HEK293T (cell line): ENCODE results near the gene SSRP1.
"Not testable (repeated sequence)": the region's sequence is repeated elsewhere in the genome, so short reads cannot be mapped to it uniquely, and the experiment has no call there.

Source experiments
- CTCF ChIA-PET: fragments of 350-600 bp; formaldehyde crosslinking; extraction: SDS; loops from one replicate; lab custom pipeline; 2021; ENCODE audit warnings: antibody characterized with exemption, inconsistent platforms; lab: Yijun Ruan, JAX
- POLR2A ChIA-PET: fragments of 350-600 bp; formaldehyde crosslinking; extraction: SDS; loops from one replicate; lab custom pipeline; 2020; ENCODE audit warnings: antibody characterized with exemption, inconsistent platforms; lab: Yijun Ruan, JAX
- DNase-seq: peaks from one replicate; pipeline ENCODE4 v3.0.0; 2012; ENCODE audit warnings: mixed read lengths; ENCODE audit errors: extremely low spot score
- ARNT ChIP-seq: fragments of 450-650 bp; IDR thresholded peaks from 2 replicates; pipeline ENCODE4 v1.6.1; 2017; ENCODE audit warnings: mild to moderate bottlenecking
- BHLHE40 ChIP-seq: fragments of 450-650 bp; IDR thresholded peaks from 2 replicates; pipeline ENCODE4 v1.6.1; 2016; ENCODE audit warnings: mild to moderate bottlenecking, moderate library complexity, borderline replicate concordance
- CTBP1 ChIP-seq: fragments of 450-650 bp; IDR thresholded peaks from 2 replicates; pipeline ENCODE4 v1.6.1; 2016; ENCODE audit warnings: borderline replicate concordance
- ELF4 ChIP-seq: fragments of 450-650 bp; IDR thresholded peaks from 2 replicates; pipeline ENCODE4 v1.6.1; 2017; ENCODE audit warnings: antibody characterized with exemption
- FOXA1 ChIP-seq: fragments of 450-650 bp; IDR thresholded peaks from 2 replicates; pipeline ENCODE4 v1.6.1; 2016; ENCODE audit warnings: mild to moderate bottlenecking
- FOXK2 ChIP-seq: fragments of 450-650 bp; IDR thresholded peaks from 2 replicates; pipeline ENCODE4 v1.6.1; 2016; ENCODE audit warnings: mild to moderate bottlenecking
- FOXM1 ChIP-seq: fragments of 450-650 bp; IDR thresholded peaks from 2 replicates; pipeline ENCODE4 v1.6.1; 2017; ENCODE audit warnings: mild to moderate bottlenecking, borderline replicate concordance
- HDGF ChIP-seq: fragments of 450-650 bp; IDR thresholded peaks from 2 replicates; pipeline ENCODE4 v1.6.1; 2017; ENCODE audit warnings: antibody characterized with exemption, borderline replicate concordance
- L3MBTL2 ChIP-seq: fragments of 450-650 bp; conservative IDR thresholded peaks from 2 replicates; pipeline ENCODE4 v1.6.1; 2016; ENCODE audit warnings: mild to moderate bottlenecking
- LEF1 ChIP-seq: fragments of 450-650 bp; IDR thresholded peaks from 2 replicates; pipeline ENCODE4 v1.6.1; 2017; ENCODE audit warnings: mild to moderate bottlenecking, borderline replicate concordance
- NFRKB ChIP-seq: fragments of 450-650 bp; IDR thresholded peaks from 2 replicates; pipeline ENCODE4 v1.6.1; 2016; ENCODE audit warnings: mild to moderate bottlenecking, moderate library complexity
- SP1 ChIP-seq: fragments of 450-650 bp; IDR thresholded peaks from 2 replicates; pipeline ENCODE4 v1.6.1; 2017
- SUZ12 ChIP-seq: fragments of 450-650 bp; IDR thresholded peaks from 2 replicates; pipeline ENCODE4 v1.6.1; 2016; ENCODE audit warnings: mild to moderate bottlenecking
- TARDBP ChIP-seq: fragments of 450-650 bp; IDR thresholded peaks from 2 replicates; pipeline ENCODE4 v1.6.1; 2016
- ZNF384 ChIP-seq: fragments of 450-650 bp; IDR thresholded peaks from 2 replicates; pipeline ENCODE4 v1.6.1; 2016
- TF ChIP-seq, protein P1 (sequence below): fragments of 450-650 bp; IDR thresholded peaks from 2 replicates; pipeline ENCODE4 v1.6.1; 2016

Gene SSRP1

DNA sequence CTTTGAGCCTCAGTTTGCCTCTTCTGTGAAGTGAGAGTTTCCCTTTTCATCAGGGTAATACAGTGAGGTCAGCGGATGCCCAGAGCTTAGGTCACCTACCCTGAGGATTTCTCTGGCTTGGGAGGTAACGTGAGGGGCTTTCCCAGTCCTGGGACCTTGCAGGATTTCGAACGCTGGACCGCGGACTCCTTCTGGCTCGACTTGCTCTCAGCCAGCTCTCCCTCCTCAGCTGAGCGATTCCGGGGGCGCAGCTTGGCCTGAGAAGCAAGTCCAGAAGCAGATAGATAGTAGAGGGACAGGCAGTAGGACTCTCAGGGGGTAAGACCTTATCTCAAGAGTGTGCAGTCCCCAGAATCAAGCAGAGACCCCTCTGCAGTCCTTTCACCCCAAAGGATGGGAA, 34.9 kb downstream of the SSRP1 start:
- DNase-seq = no peak
- CTCF ChIA-PET = no interaction called here
- POLR2A ChIA-PET = no interaction called here
- TF ChIP-seq FOXA1 (no peak), SP1 (no peak), ELF4 (no peak), TARDBP (no peak), FOXM1 (no peak), HDGF (no peak), FOXK2 (no peak), L3MBTL2 (no peak), LEF1 (no peak), CTBP1 (no peak), SUZ12 (no peak), ZNF384 (no peak), NFRKB (no peak), ARNT (no peak), BHLHE40 (no peak)
- TF ChIP-seq, protein P1, sequence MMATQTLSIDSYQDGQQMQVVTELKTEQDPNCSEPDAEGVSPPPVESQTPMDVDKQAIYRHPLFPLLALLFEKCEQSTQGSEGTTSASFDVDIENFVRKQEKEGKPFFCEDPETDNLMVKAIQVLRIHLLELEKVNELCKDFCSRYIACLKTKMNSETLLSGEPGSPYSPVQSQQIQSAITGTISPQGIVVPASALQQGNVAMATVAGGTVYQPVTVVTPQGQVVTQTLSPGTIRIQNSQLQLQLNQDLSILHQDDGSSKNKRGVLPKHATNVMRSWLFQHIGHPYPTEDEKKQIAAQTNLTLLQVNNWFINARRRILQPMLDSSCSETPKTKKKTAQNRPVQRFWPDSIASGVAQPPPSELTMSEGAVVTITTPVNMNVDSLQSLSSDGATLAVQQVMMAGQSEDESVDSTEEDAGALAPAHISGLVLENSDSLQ = no peak

DNA sequence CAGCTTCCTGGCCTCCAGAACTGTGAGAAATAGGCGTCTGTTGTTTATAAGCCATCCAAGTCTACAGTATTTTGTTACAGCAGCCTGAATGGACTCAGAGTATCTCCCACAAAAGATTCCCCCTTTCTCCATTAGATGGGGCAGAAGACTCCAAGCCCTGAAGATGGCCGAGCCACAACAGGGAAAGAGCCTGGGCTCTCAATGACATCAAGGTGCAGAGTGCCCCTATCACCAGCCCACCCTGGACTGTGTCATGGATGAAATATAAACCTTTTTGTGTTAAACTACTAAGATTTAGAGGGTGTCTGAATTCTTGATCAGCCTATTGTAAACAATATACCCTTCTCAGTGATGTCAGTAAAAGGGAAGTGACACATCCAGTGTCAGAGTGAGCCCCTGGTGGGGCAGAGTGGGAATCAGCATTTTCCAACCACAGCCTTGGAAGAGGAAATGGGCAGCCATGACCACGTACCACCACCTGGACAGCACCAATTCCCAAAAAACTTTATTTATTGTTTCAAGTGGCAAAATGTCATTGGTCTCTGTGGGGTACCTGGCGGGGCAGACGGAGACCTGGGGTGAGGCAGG, 36.4 kb downstream of the SSRP1 start:
- ChIA-PET CTCF (no interaction called here), POLR2A (no interaction called here)
- DNase-seq = no peak
- TF ChIP-seq SP1 = no peak
- no peak for TF ChIP-seq FOXA1
- TF ChIP-seq FOXM1 = no peak
- no peak for TF ChIP-seq SUZ12
- no peak for TF ChIP-seq BHLHE40
- TF ChIP-seq TARDBP = no peak
- no peak for TF ChIP-seq NFRKB
- no peak for TF ChIP-seq FOXK2
- TF ChIP-seq LEF1 = no peak
- TF ChIP-seq ARNT = no peak
- TF ChIP-seq ZNF384 = no peak
- TF ChIP-seq CTBP1 = no peak
- no peak for TF ChIP-seq L3MBTL2

DNA sequence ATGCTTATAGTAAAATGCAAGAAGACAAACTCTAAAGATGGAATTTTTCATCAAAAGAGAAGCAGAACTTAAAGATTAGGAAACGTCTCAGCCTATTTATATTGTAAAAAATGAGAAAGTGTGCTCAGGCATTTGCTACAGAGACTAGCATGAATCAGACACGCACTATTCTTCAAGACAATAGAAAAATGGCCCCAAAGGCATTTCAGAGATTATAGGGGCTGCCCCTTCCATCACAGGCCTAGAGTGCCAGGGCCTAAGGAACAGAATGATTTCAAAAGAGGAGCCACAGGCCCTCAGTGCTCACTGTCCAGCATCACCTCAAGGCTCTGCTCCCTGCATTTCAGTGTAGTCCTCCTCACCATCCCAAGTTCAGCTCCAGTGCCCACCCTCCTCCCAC, 38.5 kb downstream of the SSRP1 start:
- ChIA-PET CTCF (no interaction called here), POLR2A (no interaction called here)
- TF ChIP-seq ZNF384 (no peak), NFRKB (no peak), HDGF (no peak), BHLHE40 (no peak), SUZ12 (no peak), ELF4 (no peak), L3MBTL2 (no peak), SP1 (no peak), LEF1 (no peak), ARNT (no peak), CTBP1 (no peak), FOXA1 (no peak), TARDBP (no peak), FOXM1 (no peak), FOXK2 (no peak)
- TF ChIP-seq, protein P1 = no peak
- no peak for DNase-seq

DNA sequence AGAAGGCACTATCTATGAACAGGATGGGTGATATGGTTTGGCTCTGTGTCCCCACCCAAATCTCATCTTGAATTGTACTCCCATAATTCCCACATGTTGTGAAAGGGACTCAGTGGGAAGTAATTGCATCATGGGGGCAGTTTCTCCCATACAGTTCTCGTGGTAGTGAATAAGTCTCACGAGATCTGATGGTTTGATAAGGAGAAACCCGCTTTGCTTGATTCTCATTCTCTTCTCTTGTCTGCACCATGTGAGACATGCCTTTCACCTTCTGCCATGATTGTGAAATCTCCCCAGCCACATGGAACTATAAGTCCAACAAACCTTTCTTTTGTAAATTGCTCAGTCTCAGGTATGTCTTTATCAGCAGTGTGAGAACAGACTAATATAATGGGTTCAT, 39.5 kb downstream of the SSRP1 start:
- CTCF ChIA-PET, DNase-seq: not testable (repeated sequence)
- POLR2A ChIA-PET = interaction anchor here (1.0 kb wide), 1 partner anchor 29 kb away, joined by 4 read pairs; no protein-coding TSS in a partner anchor

DNA sequence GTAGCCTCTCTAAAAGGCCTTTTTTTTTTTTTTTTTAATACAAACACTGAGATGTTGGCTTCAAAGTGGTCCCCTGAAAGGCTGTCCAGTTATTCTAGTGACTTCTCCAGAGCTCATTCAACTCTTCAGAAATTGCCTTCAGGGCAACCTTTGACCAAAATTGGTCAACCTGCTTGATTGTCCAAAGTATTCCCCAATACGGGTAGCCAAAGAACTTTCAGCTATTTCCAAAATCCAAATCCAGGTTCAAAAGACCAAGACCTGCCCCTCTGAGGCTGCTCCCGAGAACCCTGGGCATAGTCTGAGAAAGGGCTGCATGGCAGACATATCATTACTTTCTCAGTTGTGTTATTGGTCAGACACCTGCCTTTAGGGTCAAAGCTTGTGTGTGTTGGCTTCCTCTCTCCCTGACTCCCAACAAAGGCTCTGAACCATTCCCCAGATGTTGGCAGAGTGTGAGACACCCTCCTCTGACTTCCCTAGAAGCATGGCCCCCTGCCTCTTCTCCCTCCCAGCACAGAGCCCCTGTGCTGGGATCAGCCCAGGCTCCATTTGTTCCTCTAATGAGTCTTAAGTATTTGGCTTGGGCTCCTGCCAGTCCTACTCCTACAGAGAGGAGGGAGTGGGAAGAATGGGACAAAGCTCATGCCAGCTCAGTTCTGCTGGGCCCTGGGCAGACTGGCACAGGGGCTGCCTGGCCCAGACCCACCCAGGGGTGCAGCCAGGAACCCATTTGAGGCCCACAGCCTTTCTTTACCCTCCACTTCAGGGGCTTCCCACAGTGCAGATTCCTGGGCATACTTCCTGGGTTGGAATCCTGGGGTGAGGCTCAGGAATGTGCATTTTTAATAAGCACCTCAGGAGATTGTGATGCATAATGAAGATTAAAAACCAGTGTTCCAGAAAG, 41.2 kb downstream of the SSRP1 start:
- POLR2A ChIA-PET = no interaction called here
- CTCF ChIA-PET = no interaction called here
- no peak for DNase-seq
- no peak for TF ChIP-seq FOXA1
- no peak for TF ChIP-seq L3MBTL2
- TF ChIP-seq ARNT = no peak
- TF ChIP-seq TARDBP = no peak
- no peak for TF ChIP-seq ELF4
- TF ChIP-seq HDGF = no peak
- no peak for TF ChIP-seq ZNF384
- no peak for TF ChIP-seq LEF1
- no peak for TF ChIP-seq FOXM1
- no peak for TF ChIP-seq NFRKB
- TF ChIP-seq BHLHE40 = no peak
- no peak for TF ChIP-seq CTBP1
- no peak for TF ChIP-seq FOXK2
- TF ChIP-seq SUZ12 = no peak
- TF ChIP-seq, protein P1 = no peak
- TF ChIP-seq SP1 = no peak
